OCI-LY3 (cell line): ENCODE results near the gene PHF20.

Experiments
- CTCF ChIP-seq: fragments of 200-600, 300-600 bp; sonication (generic); IDR thresholded peaks from 2 replicates; pipeline ENCODE4 v1.5.1; 2014; ENCODE audit warnings: antibody characterized with exemption, low read length, low read depth
- EZH2phosphoT487 ChIP-seq: fragments of 200-600 bp; shearing (Covaris generic); IDR thresholded peaks from 2 replicates; pipeline ENCODE4 v1.6.1; 2018; ENCODE audit warnings: antibody characterized with exemption, mixed run types, low read depth

GRCh38 chr20:35885212-35885611 lies 113.4 kb downstream of the PHF20 start:
- TF ChIP-seq EZH2phosphoT487 (no peak), CTCF (no peak)
